SK-N-SH (cell line): ENCODE measurements around the gene SPINT1. TPM values are rescaled to one million over a fixed set of nuclear protein-coding genes. Genes with fewer than 3 reads are reported as not detected.

Experiments used
- CTCF ChIA-PET: fragments of 300-600, 350-600 bp; formaldehyde crosslinking; extraction: SDS; loops from one replicate; lab custom pipeline; 2021; lab: Yijun Ruan, JAX
- POLR2A ChIA-PET: fragments of 350-600 bp; sonication (Branson Sonifier 250); formaldehyde crosslinking; extraction: SDS; loops from one replicate; lab custom pipeline; 2020; ENCODE audit warnings: antibody characterized with exemption, inconsistent platforms; lab: Yijun Ruan, JAX
- DNase-seq: peaks from one replicate; pipeline ENCODE4 v3.0.0; 2012
- H2AFZ ChIP-seq: fragments of 200-600 bp; sonication (generic); 2 replicates; pipeline ENCODE4 v1.8.1; 2016; ENCODE audit warnings: antibody characterized with exemption, mild to moderate bottlenecking, low read depth
- H3F3A ChIP-seq: fragments of 200-600 bp; sonication (generic); replicated peaks from 2 replicates; pipeline ENCODE3; 2016; ENCODE audit warnings: antibody characterized with exemption, mild to moderate bottlenecking; ENCODE audit not compliant: insufficient read depth
- H3K27ac ChIP-seq, 2 experiments: fragments of 200-500 bp in 1 of 2; fragments of 200-600 bp in 1 of 2; sonication (Bioruptor generic) in 1 of 2; sonication (generic), shearing (Covaris generic) in 1 of 2; 2 replicates each; pipeline versions ENCODE4 v1.5.1 to v1.6.1; 2014 to 2016; ENCODE audit warnings: low read depth in 2 of 2, inconsistent platforms in 1 of 2, low read length in 1 of 2, mild to moderate bottlenecking in 1 of 2, mixed read lengths in 1 of 2
- H3K27me3 ChIP-seq: fragments of 200-600 bp; sonication (generic), shearing (Covaris generic); 2 replicates; pipeline ENCODE4 v1.6.1; 2016; ENCODE audit warnings: mixed run types; ENCODE audit not compliant: insufficient read depth
- H3K36me3 ChIP-seq, 2 experiments: fragments of 200-500 bp in 1 of 2; fragments of 200-600 bp in 1 of 2; sonication (Bioruptor generic) in 1 of 2; sonication (generic) in 1 of 2; replicated peaks in 1 of 2; 2 replicates each; pipeline versions ENCODE3 to v1.5.1; 2014 to 2016; ENCODE audit warnings: low read length in 1 of 2, mild to moderate bottlenecking in 1 of 2; ENCODE audit not compliant: insufficient read depth in 2 of 2, control insufficient read depth in 1 of 2
- H3K4me1 ChIP-seq, 2 experiments: fragments of 200-500 bp in 1 of 2; fragments of 200-600 bp in 1 of 2; sonication (Bioruptor generic) in 1 of 2; sonication (generic), shearing (Covaris generic) in 1 of 2; 2 replicates each; pipeline versions ENCODE4 v1.5.1 to v1.6.1; 2014 to 2016; ENCODE audit warnings: low read depth in 1 of 2, low read length in 1 of 2, mixed run types in 1 of 2; ENCODE audit not compliant: insufficient read depth in 2 of 2, control insufficient read depth in 1 of 2
- H3K4me2 ChIP-seq: fragments of 200-600 bp; sonication (generic), shearing (Covaris generic); 2 replicates; pipeline ENCODE4 v1.6.1; 2017; ENCODE audit warnings: mixed run types
- H3K4me3 ChIP-seq, 2 experiments: fragments of 200-500 bp in 1 of 2; fragments of 200-600 bp in 1 of 2; sonication (Bioruptor generic) in 1 of 2; sonication (generic), shearing (Covaris generic) in 1 of 2; 2 replicates each; pipeline versions ENCODE4 v1.5.1 to v1.8.1; 2014 to 2016; ENCODE audit warnings: low read depth in 2 of 2, inconsistent platforms in 1 of 2, low read length in 1 of 2, mild to moderate bottlenecking in 1 of 2, mixed read lengths in 1 of 2, moderate library complexity in 1 of 2
- H3K79me2 ChIP-seq: fragments of 200-600 bp; sonication (generic); 2 replicates; pipeline ENCODE4 v1.8.1; 2017; ENCODE audit warnings: mild to moderate bottlenecking; ENCODE audit not compliant: insufficient read depth
- H3K9ac ChIP-seq: fragments of 200-600 bp; sonication (generic); 2 replicates; pipeline ENCODE4 v1.6.1; 2017; ENCODE audit warnings: mixed run types
- H3K9me2 ChIP-seq: fragments of 200-600 bp; sonication (generic); 2 replicates; pipeline ENCODE4 v1.6.1; 2017; ENCODE audit warnings: mixed run types
- H3K9me3 ChIP-seq: fragments of 200-600 bp; sonication (generic); 2 replicates; pipeline ENCODE4 v1.6.1; 2017; ENCODE audit warnings: mixed run types, mild to moderate bottlenecking, moderate library complexity
- H4K20me1 ChIP-seq: fragments of 200-600 bp; sonication (generic); 2 replicates; pipeline ENCODE4 v1.6.1; 2017; ENCODE audit warnings: mild to moderate bottlenecking, mixed run types; ENCODE audit not compliant: insufficient read depth
- CHD2 ChIP-seq: fragments of 150-350 bp; IDR thresholded peaks from 2 replicates; pipeline ENCODE4 v1.6.1; 2018; ENCODE audit warnings: low read length; ENCODE audit not compliant: partially characterized antibody
- CTCF ChIP-seq: fragments of 200-600 bp; sonication (generic); IDR thresholded peaks from 2 replicates; pipeline ENCODE4 v1.6.1; 2017; ENCODE audit warnings: antibody characterized with exemption, mild to moderate bottlenecking, moderate library complexity
- EP300 ChIP-seq, 2 experiments: IDR thresholded peaks; 2 replicates each; pipeline versions ENCODE4 v1.4.0 to v1.6.1; 2012; ENCODE audit warnings: borderline replicate concordance in 1 of 2, low read depth in 1 of 2, low read length in 1 of 2
- FOSL2 ChIP-seq: IDR thresholded peaks from 2 replicates; pipeline ENCODE4 v1.4.0; 2012; ENCODE audit warnings: low read depth, mild to moderate bottlenecking, moderate library complexity, borderline replicate concordance
- FOXM1 ChIP-seq: IDR thresholded peaks from 2 replicates; pipeline ENCODE4 v1.4.0; 2012; ENCODE audit warnings: low read depth, mild to moderate bottlenecking
- IRF3 ChIP-seq: fragments of 150-350 bp; IDR thresholded peaks from 2 replicates; pipeline ENCODE4 v1.6.1; 2016; ENCODE audit warnings: mild to moderate bottlenecking, low read depth, low read length
- NFIC ChIP-seq: IDR thresholded peaks from 2 replicates; pipeline ENCODE4 v1.4.0; 2012; ENCODE audit warnings: borderline replicate concordance
- POLR2AphosphoS5 ChIP-seq: IDR thresholded peaks from 2 replicates; pipeline ENCODE4 v1.6.1; 2012; ENCODE audit warnings: low read depth, low read length
- RAD21 ChIP-seq: IDR thresholded peaks from 2 replicates; pipeline ENCODE4 v1.6.1; 2012; ENCODE audit warnings: mild to moderate bottlenecking, low read length
- REST ChIP-seq: IDR thresholded peaks from 2 replicates; pipeline ENCODE4 v1.6.1; 2012; ENCODE audit warnings: mild to moderate bottlenecking, low read depth, low read length, moderate library complexity
- RFX5 ChIP-seq: IDR thresholded peaks from 2 replicates; pipeline ENCODE4 v1.6.1; 2012; ENCODE audit warnings: mild to moderate bottlenecking, improper control_type of control experiment, low read length
- SIN3A ChIP-seq: IDR thresholded peaks from 2 replicates; pipeline ENCODE4 v1.6.1; 2012; ENCODE audit warnings: low read depth, mild to moderate bottlenecking, low read length, moderate library complexity, borderline replicate concordance
- TEAD4 ChIP-seq: IDR thresholded peaks from 2 replicates; pipeline ENCODE4 v1.4.0; 2012; ENCODE audit warnings: mild to moderate bottlenecking, borderline replicate concordance; ENCODE audit not compliant: insufficient read depth
- YY1 ChIP-seq: IDR thresholded peaks from 2 replicates; pipeline ENCODE4 v1.4.0; 2012; ENCODE audit warnings: low read depth, mild to moderate bottlenecking
- WGBS: methylation state at CpG from one replicate; pipeline ENCODE4 v1.1.6; 2017; ENCODE audit warnings: low lambda C conversion rate; 5-methylcytosine and 5-hydroxymethylcytosine counted together
- polyA plus RNA-seq, 3 experiments: library from polyadenylated mRNA; depleted of rRNA; stranded (reverse); fragments of >200 nt; gene quantifications; 2 replicates each; pipeline ENCODE4 v1.2.3, GENCODE V29; 2012

SPINT1 gene
- polyA plus RNA-seq, 1 of the 3 experiments (the other 2 are of a cell fraction): 2.0 TPM

GRCh38 chr15:40857601-40858341, 13.9 kb downstream of the SPINT1 start (continued):
- TF ChIP-seq IRF3 (no peak), CHD2 (no peak), CTCF (peak; percentile 92), FOXM1 (no peak), POLR2AphosphoS5 (no peak), NFIC (no peak), TEAD4 (no peak)

GRCh38 chr15:40858706-40859105, 14.9 kb downstream of the SPINT1 start:
- H2AFZ ChIP-seq: no peak overlapping the region
- TF ChIP-seq RFX5 (no peak), POLR2AphosphoS5 (no peak), SIN3A (no peak), YY1 (no peak), FOSL2 (no peak), TEAD4 (no peak), EP300 (IDR thresholded peaks at IDR 0.05; ENCODE audit: borderline replicate concordance in 1 of 2, low read depth in 1 of 2, low read length in 1 of 2) (no peak), RAD21 (no peak), REST (no peak)
- 66% methylated on average over 10 of the region's 10 CpGs for WGBS
- no peak overlapping the region for H3K4me2 ChIP-seq
- no peaks in the 10 kb centered on the region for H3K27me3 ChIP-seq
- no peaks in the 10 kb centered on the region for H3K9me2 ChIP-seq
- H3K36me3 ChIP-seq: no peaks in the 10 kb centered on the region
- ChIA-PET POLR2A (interaction anchor here (0.8 to 2.4 kb wide), 5 partner anchors 13 to 35 kb away, joined by 3 to 12 read pairs (median 9); partner anchors contain the start of genes RHOV and VPS18), CTCF (interaction anchor here (0.6 to 5.1 kb wide), 38 partner anchors 12 to 431 kb away, joined by 3 to 120 read pairs (median 4); partner anchors contain the start of genes CHP1, EXD1, PPP1R14D and RAD51)
- H3F3A ChIP-seq: peaks cover 3% of the 10 kb centered on the region
- DNase-seq: no peak
- no peak overlapping the region for H3K27ac ChIP-seq
- H3K4me3 ChIP-seq: no peak overlapping the region
- H4K20me1 ChIP-seq: no peaks in the 10 kb centered on the region
- H3K9ac ChIP-seq: no peak overlapping the region
- no peaks in the 10 kb centered on the region for H3K79me2 ChIP-seq
- H3K9me3 ChIP-seq: no peaks in the 10 kb centered on the region
- peaks cover 0 to 3% of the 10 kb centered on the region in 2 experiments; a peak in 1 of 4 replicates for H3K4me1 ChIP-seq
